Cardiac muscle cell (in vitro differentiated cells and primary cell): ENCODE measurements around the gene NATD1. TPM values are rescaled to one million over a fixed set of nuclear protein-coding genes. Genes with fewer than 3 reads are reported as not detected.

ENCODE experiments used
- DNase-seq, 2 donors: peaks; one replicate each; pipeline versions ENCODE4 v3.0.0 to v3.0.0-alpha.2; 2010 to 2017; ENCODE audit warnings: low read depth in 1 of 2, low spot score in 1 of 2
- H3K27ac ChIP-seq: fragments of 200-600 bp; sonication (generic); 2 replicates; pipeline ENCODE4 v1.5.1; 2016
- H3K27me3 ChIP-seq: fragments of 200-600 bp; sonication (generic); 2 replicates; pipeline ENCODE4 v1.6.0; 2016; ENCODE audit warnings: control low read depth
- H3K36me3 ChIP-seq: fragments of 200-600 bp; sonication (generic); 2 replicates; pipeline ENCODE4 v1.5.1; 2016; ENCODE audit warnings: control low read depth
- H3K4me1 ChIP-seq: fragments of 200-600 bp; sonication (generic); 2 replicates; pipeline ENCODE4 v1.8.1; 2017; ENCODE audit warnings: low read depth, mild to moderate bottlenecking, mixed run types
- H3K4me3 ChIP-seq: fragments of 200-600 bp; sonication (generic); 2 replicates; pipeline ENCODE4 v1.5.1; 2016; ENCODE audit warnings: mild to moderate bottlenecking
- H3K9me3 ChIP-seq: fragments of 200-600 bp; sonication (generic); 2 replicates; pipeline ENCODE4 v1.5.1; 2017; ENCODE audit warnings: low read depth, mild to moderate bottlenecking, control low read depth
- CTCF ChIP-seq: IDR thresholded peaks from 2 replicates; pipeline ENCODE4 v1.5.1; 2012; ENCODE audit warnings: low read depth, mild to moderate bottlenecking, low read length
- polyA plus RNA-seq: library from polyadenylated mRNA; unstranded; fragments of >200 nt; fragmentation: Nextera tagmentation; extraction: Ambion mirVana; gene quantifications from 2 replicates; pipeline ENCODE4 v1.2.1, GENCODE V29; 2016
- total RNA-seq: library from RNA; depleted of rRNA; stranded (reverse); fragments of >200 nt; gene quantifications from 2 replicates; pipeline ENCODE4 v1.2.3, GENCODE V29; 2016

The NATD1 gene
- total and polyA plus RNA-seq, 2 experiments from 2014 or later, result 12.7 to 28.4 TPM

- Histone ChIP-seq H3K36me3 (no peaks in the 10 kb centered on the region), H3K9me3 (no peaks in the 10 kb centered on the region), H3K27me3 (no peaks in the 10 kb centered on the region), H3K4me1 (peaks cover 14% of the 10 kb centered on the region), H3K4me3 (no peak overlapping the region), H3K27ac (peak overlapping the region; percentile 72)
- TF ChIP-seq CTCF, result no peak
- DNase-seq, result peak in 1 of 2 donors; percentile 60
Measured at GRCh38 chr17:21248500-21248899, 4.7 kb downstream of the NATD1 start.

DNA sequence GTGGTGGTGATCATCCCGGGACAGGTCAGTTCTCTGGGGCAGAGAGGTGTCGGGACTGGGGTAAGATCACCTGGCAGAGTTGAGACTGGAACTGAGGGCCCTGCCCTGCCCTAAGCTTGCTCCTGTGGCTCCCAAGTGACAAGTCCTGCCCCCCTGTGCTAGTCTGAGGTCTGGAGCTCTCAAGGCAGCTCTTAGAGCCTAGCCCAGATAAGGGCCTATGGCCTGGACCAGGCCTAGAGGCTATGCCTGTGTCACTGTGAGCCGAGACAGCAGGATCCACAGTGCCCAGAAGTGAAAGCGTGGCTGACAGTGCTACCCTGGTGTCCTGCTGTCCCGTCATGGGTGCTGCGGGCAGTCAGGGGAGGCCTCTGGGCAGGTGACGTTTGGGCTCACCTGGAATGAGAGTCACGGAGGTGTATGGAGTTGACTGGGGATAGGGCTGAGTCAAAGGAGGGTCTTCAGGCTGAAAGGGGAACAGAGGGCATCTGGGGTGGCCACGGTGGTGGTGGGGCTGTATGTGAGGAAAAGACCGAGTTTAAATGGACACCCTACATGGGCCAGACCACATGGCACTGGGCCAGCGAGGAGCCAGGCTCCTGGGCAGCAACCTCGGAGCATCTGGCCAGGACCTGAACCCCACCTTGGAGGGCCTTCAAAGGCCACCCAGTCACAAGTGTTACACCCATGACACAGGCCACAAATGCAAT is 5.5 kb downstream of the NATD1 start:
- H3K4me3 ChIP-seq, result no peak overlapping the region
- DNase-seq, result peak in 1 of 2 donors; percentile 28
- no peaks in the 10 kb centered on the region for H3K9me3 ChIP-seq
- peak overlapping the region; percentile 72 for H3K27ac ChIP-seq
- no peaks in the 10 kb centered on the region for H3K27me3 ChIP-seq
- no peak for TF ChIP-seq CTCF
- H3K4me1 ChIP-seq, result peaks cover 14% of the 10 kb centered on the region
- H3K36me3 ChIP-seq, result no peaks in the 10 kb centered on the region

GRCh38 chr17:21246698-21247097 is 6.5 kb downstream of the NATD1 start:
- H3K4me1 ChIP-seq, result peaks cover 15% of the 10 kb centered on the region
- no peak overlapping the region for H3K4me3 ChIP-seq
- H3K36me3 ChIP-seq, result no peaks in the 10 kb centered on the region
- H3K9me3 ChIP-seq, result no peaks in the 10 kb centered on the region
- H3K27ac ChIP-seq, result no peak overlapping the region
- no peaks in the 10 kb centered on the region for H3K27me3 ChIP-seq
- DNase-seq, result no peak
- TF ChIP-seq CTCF, result no peak

DNA sequence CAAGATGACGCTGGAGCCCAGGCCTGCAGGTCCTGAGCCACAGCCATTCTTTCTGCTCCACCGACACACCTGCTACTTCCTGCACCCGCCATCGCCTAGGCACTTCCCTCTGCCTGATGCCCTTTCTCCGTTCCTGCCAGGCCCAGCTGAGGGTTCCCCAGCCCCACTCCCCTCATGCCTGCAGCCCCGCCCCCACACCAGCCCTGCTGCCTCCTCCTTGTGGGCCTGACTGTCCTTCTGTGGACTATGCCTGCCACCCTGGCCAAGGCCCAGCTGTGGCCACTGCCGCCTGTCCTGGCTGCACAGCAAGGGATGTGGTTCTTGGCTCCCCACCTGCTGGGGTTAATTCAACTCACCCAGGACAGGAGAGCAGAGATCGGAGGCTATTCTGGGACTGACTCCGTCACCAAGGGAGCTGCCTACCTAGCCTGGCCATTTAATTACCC is 7.5 kb downstream of the NATD1 start:
- Histone ChIP-seq H3K27me3 (no peaks in the 10 kb centered on the region), H3K9me3 (no peaks in the 10 kb centered on the region), H3K4me1 (peaks cover 19% of the 10 kb centered on the region), H3K36me3 (no peaks in the 10 kb centered on the region), H3K27ac (no peak overlapping the region), H3K4me3 (no peak overlapping the region)
- no peak for TF ChIP-seq CTCF
- DNase-seq, result no peak

DNA sequence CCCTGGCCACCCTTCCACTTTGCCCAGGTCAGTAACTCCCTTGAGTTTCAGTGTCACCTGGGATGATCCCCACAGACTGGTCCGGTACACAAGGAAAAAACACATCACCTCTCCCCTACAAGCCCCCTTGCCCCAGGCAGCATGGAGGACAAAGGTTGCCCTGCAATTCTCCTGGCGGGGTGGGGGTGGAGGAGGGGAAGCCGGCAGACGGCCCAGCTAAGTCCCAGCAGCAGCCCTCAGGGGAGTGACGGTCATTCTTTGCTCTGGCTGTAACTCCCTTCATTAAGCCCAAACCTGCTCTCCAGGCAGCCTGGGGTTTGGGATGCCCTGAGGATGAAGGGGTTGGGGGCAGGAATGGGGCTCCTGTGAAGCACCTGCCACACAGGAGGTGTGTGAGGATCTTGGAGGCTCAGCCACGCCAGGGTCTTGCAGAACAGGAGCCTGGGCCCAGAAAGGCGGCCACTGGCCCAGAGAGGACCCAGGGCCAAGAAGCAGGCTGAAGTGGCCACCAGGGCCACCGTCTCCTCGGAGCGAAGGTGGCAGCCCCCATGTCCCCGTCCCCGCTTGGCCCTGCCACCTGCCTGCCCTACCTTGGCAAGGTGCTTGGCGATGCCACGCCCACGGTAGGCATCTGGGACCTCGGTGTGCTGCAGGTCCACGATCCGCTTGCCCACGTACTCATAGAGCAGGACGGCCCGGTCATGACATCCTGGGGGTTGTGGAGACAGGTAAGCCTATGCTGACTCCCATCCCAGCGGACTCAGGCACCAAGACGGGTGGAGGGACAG is 9.5 kb downstream of the NATD1 start:
- Histone ChIP-seq H3K36me3 (no peaks in the 10 kb centered on the region), H3K27me3 (no peaks in the 10 kb centered on the region), H3K4me3 (no peak overlapping the region), H3K27ac (no peak overlapping the region), H3K9me3 (no peaks in the 10 kb centered on the region), H3K4me1 (peaks cover 31% of the 10 kb centered on the region)
- no peak for TF ChIP-seq CTCF
- no peak for DNase-seq
